OCI-LY3 (cell line): ENCODE results near the gene ABCC10.

Source experiments
- EZH2phosphoT487 ChIP-seq: fragments of 200-600 bp; shearing (Covaris generic); IDR thresholded peaks from 2 replicates; pipeline ENCODE4 v1.6.1; 2018; ENCODE audit warnings: antibody characterized with exemption, mixed run types, low read depth
- TF ChIP-seq, protein P1 (sequence below): fragments of 200-600, 300-600 bp; sonication (generic); IDR thresholded peaks from 2 replicates; pipeline ENCODE4 v1.5.1; 2014; ENCODE audit warnings: antibody characterized with exemption, low read length, low read depth

GRCh38 chr6:43405354-43405753 is 22.0 kb upstream of the ABCC10 start:
- TF ChIP-seq EZH2phosphoT487: no peak
- TF ChIP-seq, protein P1, sequence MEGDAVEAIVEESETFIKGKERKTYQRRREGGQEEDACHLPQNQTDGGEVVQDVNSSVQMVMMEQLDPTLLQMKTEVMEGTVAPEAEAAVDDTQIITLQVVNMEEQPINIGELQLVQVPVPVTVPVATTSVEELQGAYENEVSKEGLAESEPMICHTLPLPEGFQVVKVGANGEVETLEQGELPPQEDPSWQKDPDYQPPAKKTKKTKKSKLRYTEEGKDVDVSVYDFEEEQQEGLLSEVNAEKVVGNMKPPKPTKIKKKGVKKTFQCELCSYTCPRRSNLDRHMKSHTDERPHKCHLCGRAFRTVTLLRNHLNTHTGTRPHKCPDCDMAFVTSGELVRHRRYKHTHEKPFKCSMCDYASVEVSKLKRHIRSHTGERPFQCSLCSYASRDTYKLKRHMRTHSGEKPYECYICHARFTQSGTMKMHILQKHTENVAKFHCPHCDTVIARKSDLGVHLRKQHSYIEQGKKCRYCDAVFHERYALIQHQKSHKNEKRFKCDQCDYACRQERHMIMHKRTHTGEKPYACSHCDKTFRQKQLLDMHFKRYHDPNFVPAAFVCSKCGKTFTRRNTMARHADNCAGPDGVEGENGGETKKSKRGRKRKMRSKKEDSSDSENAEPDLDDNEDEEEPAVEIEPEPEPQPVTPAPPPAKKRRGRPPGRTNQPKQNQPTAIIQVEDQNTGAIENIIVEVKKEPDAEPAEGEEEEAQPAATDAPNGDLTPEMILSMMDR: no peak
